ENCODE measurements around the gene CYP2W1.

DNA sequence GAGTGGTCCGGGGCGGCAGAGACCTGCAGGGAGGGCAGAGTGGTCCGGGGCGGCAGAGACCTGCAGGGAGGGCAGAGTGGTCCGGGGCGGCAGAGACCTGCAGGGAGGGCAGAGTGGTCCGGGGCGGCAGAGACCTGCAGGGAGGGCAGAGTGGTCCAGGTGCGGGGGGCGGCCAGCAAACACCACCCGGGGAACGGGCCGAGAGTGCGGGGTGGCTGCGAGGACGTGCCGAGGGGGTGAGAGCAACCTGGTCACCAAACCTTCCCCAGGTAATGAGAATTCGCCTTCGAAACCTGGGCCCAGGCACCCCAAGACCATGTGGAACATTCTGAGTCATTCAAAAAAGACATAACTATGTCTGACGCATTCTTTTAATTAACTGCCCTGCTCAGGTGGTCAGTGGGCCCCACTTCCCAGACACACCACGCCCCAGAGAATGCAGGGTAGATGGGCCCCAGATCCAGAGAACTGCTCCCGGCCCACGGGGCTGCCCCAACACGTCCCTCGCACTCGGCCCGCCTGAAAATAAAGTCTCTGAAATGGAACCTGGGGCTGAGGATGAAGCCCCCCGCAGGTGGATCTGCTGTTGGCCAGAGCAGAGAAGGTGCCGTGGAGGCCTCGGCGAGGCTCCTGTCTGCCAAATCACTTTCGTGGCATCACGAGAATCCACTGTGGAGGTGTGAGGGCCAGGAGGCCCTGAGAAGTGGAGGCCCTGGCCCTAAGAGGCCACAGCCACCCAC lies 48.9 kb downstream of the CYP2W1 start:
- TF ChIP-seq, protein P1, sequence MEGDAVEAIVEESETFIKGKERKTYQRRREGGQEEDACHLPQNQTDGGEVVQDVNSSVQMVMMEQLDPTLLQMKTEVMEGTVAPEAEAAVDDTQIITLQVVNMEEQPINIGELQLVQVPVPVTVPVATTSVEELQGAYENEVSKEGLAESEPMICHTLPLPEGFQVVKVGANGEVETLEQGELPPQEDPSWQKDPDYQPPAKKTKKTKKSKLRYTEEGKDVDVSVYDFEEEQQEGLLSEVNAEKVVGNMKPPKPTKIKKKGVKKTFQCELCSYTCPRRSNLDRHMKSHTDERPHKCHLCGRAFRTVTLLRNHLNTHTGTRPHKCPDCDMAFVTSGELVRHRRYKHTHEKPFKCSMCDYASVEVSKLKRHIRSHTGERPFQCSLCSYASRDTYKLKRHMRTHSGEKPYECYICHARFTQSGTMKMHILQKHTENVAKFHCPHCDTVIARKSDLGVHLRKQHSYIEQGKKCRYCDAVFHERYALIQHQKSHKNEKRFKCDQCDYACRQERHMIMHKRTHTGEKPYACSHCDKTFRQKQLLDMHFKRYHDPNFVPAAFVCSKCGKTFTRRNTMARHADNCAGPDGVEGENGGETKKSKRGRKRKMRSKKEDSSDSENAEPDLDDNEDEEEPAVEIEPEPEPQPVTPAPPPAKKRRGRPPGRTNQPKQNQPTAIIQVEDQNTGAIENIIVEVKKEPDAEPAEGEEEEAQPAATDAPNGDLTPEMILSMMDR (IDR thresholded peaks at IDR 0.05 in 4 of 5, conservative IDR thresholded peaks at IDR 0.05 in 1 of 5): no peak
- no peak for TF ChIP-seq POLR2A (IDR thresholded peaks at IDR 0.05)

All from gastrocnemius medialis (tissue), 4 donors.